SK-N-DZ (cell line): ENCODE results near the gene BMPR1A.
"Not testable (repeated sequence)": the region's sequence is repeated elsewhere in the genome, so short reads cannot be mapped to it uniquely, and the experiment has no call there.

ENCODE experiments used
- DNase-seq: peaks from one replicate; pipeline ENCODE4 v3.0.0-alpha.2; 2015; ENCODE audit warnings: low spot score

The BMPR1A gene

GRCh38 chr10:86878983-86879713, 122.7 kb downstream of the BMPR1A start:
- no peak for DNase-seq

- DNase-seq, result no peak
These were observed 124.6 kb downstream of the BMPR1A start for GRCh38 chr10:86880971-86881370.

- no peak for DNase-seq
These were observed 132.4 kb downstream of the BMPR1A start for GRCh38 chr10:86888585-86889381.

- DNase-seq, result no peak
These were observed 133.6 kb downstream of the BMPR1A start for GRCh38 chr10:86889997-86890396.

- no peak for DNase-seq
These were observed 142.1 kb downstream of the BMPR1A start for GRCh38 chr10:86898511-86898910.

- peak; percentile 29 for DNase-seq
These were observed 142.7 kb downstream of the BMPR1A start for GRCh38 chr10:86899132-86899531.

GRCh38 chr10:86899670-86900276, 143.4 kb downstream of the BMPR1A start:
- DNase-seq, result peak; percentile 67

- no peak for DNase-seq
These were observed 144.5 kb downstream of the BMPR1A start for GRCh38 chr10:86900955-86901354.

GRCh38 chr10:86904600-86904999, 148.2 kb downstream of the BMPR1A start:
- no peak for DNase-seq

GRCh38 chr10:86905429-86905828, 149.0 kb downstream of the BMPR1A start:
- DNase-seq, result no peak

GRCh38 chr10:86914734-86915133, 158.3 kb downstream of the BMPR1A start:
- DNase-seq, result no peak

- DNase-seq, result no peak
These were observed 161.6 kb downstream of the BMPR1A start for GRCh38 chr10:86918022-86918471.

GRCh38 chr10:86922553-86922961, 166.1 kb downstream of the BMPR1A start:
- DNase-seq, result no peak

GRCh38 chr10:86929468-86930380, 173.3 kb downstream of the BMPR1A start:
- no peak for DNase-seq

GRCh38 chr10:86931872-86932271, 175.5 kb downstream of the BMPR1A start:
- DNase-seq, result no peak

GRCh38 chr10:86932674-86933073, 176.3 kb downstream of the BMPR1A start:
- no peak for DNase-seq

- not testable (repeated sequence) for DNase-seq
These were observed 177.8 kb downstream of the BMPR1A start for GRCh38 chr10:86934162-86934711.

- DNase-seq, result no peak
These were observed 180.5 kb downstream of the BMPR1A start for GRCh38 chr10:86936661-86937501.

GRCh38 chr10:86937502-86938154, 181.2 kb downstream of the BMPR1A start:
- no peak for DNase-seq

- DNase-seq, result no peak
These were observed 181.8 kb downstream of the BMPR1A start for GRCh38 chr10:86938260-86938659.
